Sigmoid colon (tissue), 7 donors: ENCODE results near the gene HK3. TPM values are rescaled to one million over a fixed set of nuclear protein-coding genes. Genes with fewer than 3 reads are reported as not detected.

Experiments used
- DNase-seq: peaks from one replicate; pipeline ENCODE4 v3.0.0-alpha.2; 2019
- H3K27ac ChIP-seq, 4 donors: fragments of 200-600 bp; sonication (generic); one replicate each; pipeline ENCODE4 v1.5.1; 2016 to 2019; ENCODE audit warnings: mild to moderate bottlenecking in 1 of 4
- H3K27me3 ChIP-seq, 3 donors: fragments of 200-600 bp; sonication (generic); one replicate each; pipeline ENCODE4 v1.5.1; 2019; ENCODE audit warnings: mild to moderate bottlenecking in 1 of 3
- H3K36me3 ChIP-seq, 4 donors: fragments of 200-600 bp; sonication (generic); one replicate each; pipeline ENCODE4 v1.5.1; 2016 to 2019
- H3K4me1 ChIP-seq, 4 donors: fragments of 200-600 bp; sonication (generic); one replicate each; pipeline ENCODE4 v1.5.1; 2017 to 2019
- H3K4me3 ChIP-seq, 4 donors: fragments of 200-600 bp; sonication (generic); one replicate each; pipeline ENCODE4 v1.5.1; 2017 to 2019; ENCODE audit warnings: mild to moderate bottlenecking in 2 of 4, moderate library complexity in 1 of 4
- H3K9me3 ChIP-seq, 4 donors: fragments of 200-600 bp in 3 of 4; sonication (generic) in 3 of 4; one replicate each; pipeline versions ENCODE4 v1.5.1 to v1.6.1; 2013 to 2019
- CTCF ChIP-seq, 4 experiments: fragments of 450-650 bp in 3 of 4; fragments of 200-600 bp in 1 of 4; IDR thresholded peaks; one replicate each; pipeline ENCODE4 v1.5.1; 2016 to 2019; ENCODE audit warnings: antibody characterized with exemption in 4 of 4, mild to moderate bottlenecking in 3 of 4, moderate library complexity in 2 of 4
- EP300 ChIP-seq, 4 donors: sonication (generic); formaldehyde crosslinking; IDR thresholded peaks; one replicate each; pipeline ENCODE4 v1.6.1; 2017; ENCODE audit warnings: antibody characterized with exemption in 4 of 4
- POLR2A ChIP-seq, 2 donors: fragments of 450-650 bp; IDR thresholded peaks; one replicate each; pipeline ENCODE4 v1.6.1; 2016; ENCODE audit warnings: antibody characterized with exemption in 2 of 2, mild to moderate bottlenecking in 2 of 2, moderate library complexity in 2 of 2
- POLR2AphosphoS5 ChIP-seq, 4 donors: sonication (generic); formaldehyde crosslinking; IDR thresholded peaks; one replicate each; pipeline ENCODE4 v1.6.1; 2017; ENCODE audit warnings: antibody characterized with exemption in 4 of 4
- WGBS, 2 donors: extraction: QIAGEN DNeasy Blood & Tissue Kit; methylation state at CpG; one replicate each; pipeline ENCODE4 v1.1.7; 2013; 5-methylcytosine and 5-hydroxymethylcytosine counted together
- intact Hi-C: fragments of 100-400 bp; cut with DNase I; formaldehyde crosslinking; loops from one replicate; pipeline ENCODE4 v1.15.1; 2023
- polyA plus RNA-seq, 3 donors: library from polyadenylated mRNA; stranded (reverse); fragments of 200-250 nt; gene quantifications; one replicate each; pipeline ENCODE4 v1.2.3, GENCODE V29; 2013
- total RNA-seq, 4 donors: library from RNA; depleted of rRNA; stranded (reverse); fragments of >200 nt; gene quantifications; one replicate each; pipeline ENCODE4 v1.1.0, GENCODE V29; 2016
- donor health status: healthy with polysubstance abuse.
- donor health status: Bipolar disorder and iron deficiency.
- donor health status: healthy.

Gene HK3
- total and polyA plus RNA-seq, 7 donors, result 1.8 to 12.8 (median 8.6) TPM

GRCh38 chr5:176847148-176847547 lies 52.0 kb downstream of the HK3 start:
- no peaks in the 10 kb centered on the region for H3K36me3 ChIP-seq
- 52 to 60% methylated on average over 18 of the region's 18 CpGs for WGBS, 2 donors
- peaks cover 0 to 81% (median 54%) of the 10 kb centered on the region in 3 donors for H3K27me3 ChIP-seq
- TF ChIP-seq POLR2AphosphoS5 (IDR thresholded peaks at IDR 0.05) (no peak), CTCF (IDR thresholded peaks at IDR 0.05) (no peak), EP300 (IDR thresholded peaks at IDR 0.05) (no peak), POLR2A (IDR thresholded peaks at IDR 0.05) (no peak)
- intact Hi-C loops, result no loop called here
- no peak overlapping the region for H3K27ac ChIP-seq
- no peaks in the 10 kb centered on the region for H3K9me3 ChIP-seq
- H3K4me1 ChIP-seq, result no peaks in the 10 kb centered on the region
- DNase-seq, result no peak
- H3K4me3 ChIP-seq, result no peak overlapping the region

- Histone ChIP-seq H3K36me3 (no peaks in the 10 kb centered on the region), H3K27ac (no peak overlapping the region), H3K9me3 (no peaks in the 10 kb centered on the region), H3K27me3 (peaks cover 0 to 78% (median 54%) of the 10 kb centered on the region in 3 donors), H3K4me1 (no peaks in the 10 kb centered on the region), H3K4me3 (no peak overlapping the region)
- no peak for DNase-seq
- 35 to 52% methylated on average over 24 of the region's 24 CpGs for WGBS, 2 donors
- intact Hi-C loops, result no loop called here
- TF ChIP-seq EP300 (IDR thresholded peaks at IDR 0.05) (no peak), CTCF (IDR thresholded peaks at IDR 0.05) (no peak), POLR2A (IDR thresholded peaks at IDR 0.05) (no peak), POLR2AphosphoS5 (IDR thresholded peaks at IDR 0.05) (no peak)
These were observed 52.6 kb downstream of the HK3 start for GRCh38 chr5:176846335-176847140.

GRCh38 chr5:176845392-176845713 lies 53.8 kb downstream of the HK3 start:
- Histone ChIP-seq H3K27me3 (peaks cover 0 to 72% (median 49%) of the 10 kb centered on the region in 3 donors), H3K4me1 (no peaks in the 10 kb centered on the region), H3K27ac (no peak overlapping the region), H3K9me3 (no peaks in the 10 kb centered on the region), H3K36me3 (no peaks in the 10 kb centered on the region), H3K4me3 (no peak overlapping the region)
- DNase-seq, result no peak
- WGBS, 2 donors, result 49 to 59% methylated on average over 6 of the region's 6 CpGs
- intact Hi-C loops, result no loop called here
- no peak for TF ChIP-seq EP300 (IDR thresholded peaks at IDR 0.05)

GRCh38 chr5:176844706-176845391 lies 54.3 kb downstream of the HK3 start:
- H3K4me3 ChIP-seq, result no peak overlapping the region
- no peak for TF ChIP-seq POLR2A (IDR thresholded peaks at IDR 0.05)
- TF ChIP-seq CTCF (IDR thresholded peaks at IDR 0.05), result no peak
- no peak for TF ChIP-seq EP300 (IDR thresholded peaks at IDR 0.05)
- no peak for TF ChIP-seq POLR2AphosphoS5 (IDR thresholded peaks at IDR 0.05)
- intact Hi-C loops, result no loop called here
- no peak for DNase-seq
- H3K27ac ChIP-seq, result no peak overlapping the region
- H3K27me3 ChIP-seq, result peaks cover 0 to 67% (median 44%) of the 10 kb centered on the region in 3 donors
- no peaks in the 10 kb centered on the region for H3K9me3 ChIP-seq
- no peaks in the 10 kb centered on the region for H3K4me1 ChIP-seq
- 54 to 63% methylated on average over 21 of the region's 21 CpGs for WGBS, 2 donors
- no peaks in the 10 kb centered on the region for H3K36me3 ChIP-seq

GRCh38 chr5:176844281-176844680 lies 54.9 kb downstream of the HK3 start:
- DNase-seq, result no peak
- Histone ChIP-seq H3K36me3 (no peaks in the 10 kb centered on the region), H3K4me1 (no peaks in the 10 kb centered on the region), H3K9me3 (no peaks in the 10 kb centered on the region), H3K27me3 (peaks cover 0 to 61% (median 38%) of the 10 kb centered on the region in 3 donors), H3K27ac (no peak overlapping the region), H3K4me3 (no peak overlapping the region)
- TF ChIP-seq POLR2A (IDR thresholded peaks at IDR 0.05) (no peak), POLR2AphosphoS5 (IDR thresholded peaks at IDR 0.05) (no peak), EP300 (IDR thresholded peaks at IDR 0.05) (no peak), CTCF (IDR thresholded peaks at IDR 0.05) (no peak)
- 80 to 86% methylated on average over 10 of the region's 10 CpGs for WGBS, 2 donors
- intact Hi-C loops, result no loop called here
